HCT116 (cell line): ENCODE results near the gene PKD2L1. TPM values are rescaled to one million over a fixed set of nuclear protein-coding genes. Genes with fewer than 3 reads are reported as not detected.

Experiments used
- ATAC-seq: fragments of 200-7000 bp; cut with Tn5 transposase; 2 replicates; pipeline ENCODE4 v1.9.1; 2020; ENCODE audit warnings: mild to moderate bottlenecking, moderate library complexity
- BruUV-seq: library from RNA; stranded (reverse); fragments of 400-500 nt; replicated peaks from 2 replicates; lab custom pipeline; 2021; lab: Mats Ljungman, UMichigan
- CTCF ChIA-PET: fragments of 300-600 bp; sonication (Branson Sonifier 250); formaldehyde crosslinking; loops from one replicate; lab custom pipeline; 2021; ENCODE audit warnings: antibody characterized with exemption; lab: Charles Lee
- POLR2A ChIA-PET: fragments of 300-600, 350-600 bp; sonication (Branson Sonifier 250); formaldehyde crosslinking; loops from one replicate; lab custom pipeline; 2021; ENCODE audit warnings: antibody characterized with exemption; lab: Charles Lee
- RAD21 ChIA-PET, 2 experiments: fragments of 300-600 bp; sonication (Branson Sonifier 250); formaldehyde crosslinking; loops; one replicate each; lab custom pipeline; 2023; ENCODE audit warnings: low total read pairs in 2 of 2; ENCODE audit not compliant: uncharacterized antibody in 2 of 2, unreplicated experiment in 2 of 2, low non-redundant PET in 1 of 2; lab: Charles Lee
- DNase-seq: peaks from one replicate; pipeline ENCODE4 v3.0.0-alpha.2; 2010; ENCODE audit warnings: low read depth, low spot score
- H2AFZ ChIP-seq: fragments of 200-600 bp; shearing (Covaris generic), sonication (generic); 2 replicates; pipeline ENCODE4 v1.6.1; 2017; ENCODE audit warnings: low read depth, mixed run types, mixed read lengths, antibody characterized with exemption, low read length; ENCODE audit not compliant: poor library complexity, severe bottlenecking
- H3K27ac ChIP-seq: 2 replicates; pipeline ENCODE4 v1.5.1; 2012; ENCODE audit warnings: low read depth, low read length
- H3K27me3 ChIP-seq: fragments of 200-600 bp; sonication (generic); 2 replicates; pipeline ENCODE4 v1.6.1; 2016; ENCODE audit warnings: mixed run types, low read length, mixed read lengths; ENCODE audit not compliant: insufficient read depth
- H3K36me3 ChIP-seq, 2 experiments: fragments of 200-500 bp in 1 of 2; fragments of 200-600 bp in 1 of 2; sonication (Bioruptor generic) in 1 of 2; sonication (generic) in 1 of 2; 2 replicates each; pipeline versions ENCODE4 v1.5.1 to v1.6.1; 2014 to 2016; ENCODE audit warnings: low read length in 2 of 2, inconsistent platforms in 1 of 2, mixed read lengths in 1 of 2, mixed run types in 1 of 2; ENCODE audit not compliant: insufficient read depth in 2 of 2, control insufficient read depth in 1 of 2
- H3K4me1 ChIP-seq, 2 experiments: fragments of 200-600 bp in 1 of 2; sonication (generic) in 1 of 2; 2 replicates each; pipeline versions ENCODE4 v1.5.1 to v1.6.1; 2012 to 2017; ENCODE audit warnings: low read length in 2 of 2, inconsistent platforms in 1 of 2, mild to moderate bottlenecking in 1 of 2, mixed read lengths in 1 of 2, mixed run types in 1 of 2, moderate library complexity in 1 of 2; ENCODE audit not compliant: insufficient read depth in 2 of 2, control insufficient read depth in 1 of 2
- H3K4me2 ChIP-seq: fragments of 200-600 bp; sonication (generic); 2 replicates; pipeline ENCODE4 v1.6.1; 2017; ENCODE audit warnings: mixed run types, low read length, mixed read lengths
- H3K4me3 ChIP-seq, 2 experiments: fragments of 200-600 bp in 1 of 2; sonication (generic) in 1 of 2; replicated peaks in 1 of 2; 2 replicates each; pipeline ENCODE4 v1.5.1; 2011 to 2016; ENCODE audit warnings: low read length in 2 of 2, control low read depth in 1 of 2, low read depth in 1 of 2, mild to moderate bottlenecking in 1 of 2, mixed read lengths in 1 of 2, mixed run types in 1 of 2
- H3K79me2 ChIP-seq: fragments of 200-600 bp; sonication (generic); 2 replicates; pipeline ENCODE4 v1.6.1; 2017; ENCODE audit warnings: mild to moderate bottlenecking, mixed run types, low read length, moderate library complexity, mixed read lengths; ENCODE audit not compliant: insufficient read depth
- H3K9ac ChIP-seq: fragments of 200-600 bp; sonication (generic); 2 replicates; pipeline ENCODE4 v1.6.1; 2016; ENCODE audit warnings: low read length, mixed read lengths
- H3K9me2 ChIP-seq: fragments of 200-600 bp; sonication (generic), shearing (Covaris generic); 2 replicates; pipeline ENCODE4 v1.6.1; 2017; ENCODE audit warnings: mixed run types, mild to moderate bottlenecking, moderate library complexity; ENCODE audit not compliant: insufficient read depth
- H3K9me3 ChIP-seq, 2 experiments: fragments of 200-500 bp in 1 of 2; fragments of 200-600 bp in 1 of 2; sonication (Bioruptor generic) in 1 of 2; sonication (generic) in 1 of 2; 2 replicates each; pipeline ENCODE4 v1.6.1; 2014 to 2017; ENCODE audit warnings: low read length in 2 of 2, mixed read lengths in 2 of 2, inconsistent platforms in 1 of 2, low read depth in 1 of 2, mild to moderate bottlenecking in 1 of 2, mixed run types in 1 of 2, moderate library complexity in 1 of 2; ENCODE audit not compliant: control insufficient read depth in 1 of 2, insufficient read depth in 1 of 2
- H4K20me1 ChIP-seq: fragments of 200-600 bp; sonication (generic), shearing (Covaris generic); 2 replicates; pipeline ENCODE4 v1.6.1; 2017; ENCODE audit warnings: mixed run types, mild to moderate bottlenecking, moderate library complexity; ENCODE audit not compliant: insufficient read depth
- CBX3 ChIP-seq: IDR thresholded peaks from 2 replicates; pipeline ENCODE4 v1.6.1; 2012; ENCODE audit warnings: low read depth
- CTCF ChIP-seq, 3 experiments: fragments of 200-600 bp in 1 of 3; sonication (generic) in 1 of 3; IDR thresholded peaks in 2 of 3; conservative IDR thresholded peaks in 1 of 3; 2 replicates each; pipeline ENCODE4 v1.5.1; 2012 to 2017; ENCODE audit warnings: low read depth in 2 of 3, low read length in 2 of 3, antibody characterized with exemption in 1 of 3, borderline replicate concordance in 1 of 3, control low read depth in 1 of 3, mild to moderate bottlenecking in 1 of 3, mixed read lengths in 1 of 3, mixed run types in 1 of 3, moderate library complexity in 1 of 3; ENCODE audit not compliant: insufficient read depth in 1 of 3
- EGR1 ChIP-seq: IDR thresholded peaks from 2 replicates; pipeline ENCODE4 v1.6.1; 2012; ENCODE audit warnings: low read depth
- ELF1 ChIP-seq: IDR thresholded peaks from 2 replicates; pipeline ENCODE4 v1.6.1; 2012; ENCODE audit warnings: low read depth, borderline replicate concordance
- EZH2phosphoT487 ChIP-seq: fragments of 200-600 bp; IDR thresholded peaks from 2 replicates; pipeline ENCODE4 v1.6.1; 2018; ENCODE audit warnings: antibody characterized with exemption, borderline replicate concordance
- JUND ChIP-seq: IDR thresholded peaks from 2 replicates; pipeline ENCODE4 v1.6.1; 2012
- MAX ChIP-seq: IDR thresholded peaks from 2 replicates; pipeline ENCODE4 v1.6.1; 2012
- POLR2A ChIP-seq: IDR thresholded peaks from 2 replicates; pipeline ENCODE4 v1.7.0; 2011; ENCODE audit warnings: borderline replicate concordance; ENCODE audit not compliant: insufficient read depth, insufficient read length; ENCODE audit errors: extremely low read depth
- RAD21 ChIP-seq: IDR thresholded peaks from 2 replicates; pipeline ENCODE4 v1.6.1; 2012; ENCODE audit warnings: low read depth, mild to moderate bottlenecking
- SIN3A ChIP-seq: IDR thresholded peaks from 2 replicates; pipeline ENCODE4 v1.6.1; 2012; ENCODE audit warnings: low read depth
- SP1 ChIP-seq: IDR thresholded peaks from 2 replicates; pipeline ENCODE4 v1.6.1; 2012; ENCODE audit warnings: low read depth
- SRF ChIP-seq: IDR thresholded peaks from 2 replicates; pipeline ENCODE4 v1.6.1; 2012; ENCODE audit warnings: low read depth
- TCF7L2 ChIP-seq: IDR thresholded peaks from 2 replicates; pipeline ENCODE4 v1.7.0; 2011; ENCODE audit warnings: borderline replicate concordance, inconsistent platforms; ENCODE audit not compliant: insufficient read depth, insufficient read length; ENCODE audit errors: extremely low read depth
- YY1 ChIP-seq: IDR thresholded peaks from 2 replicates; pipeline ENCODE4 v1.6.1; 2011; ENCODE audit warnings: low read length, low read depth, moderate library complexity, mild to moderate bottlenecking; ENCODE audit not compliant: insufficient replicate concordance; ENCODE audit errors: extremely low read depth
- ZBTB33 ChIP-seq: IDR thresholded peaks from 2 replicates; pipeline ENCODE4 v1.6.1; 2011; ENCODE audit warnings: mild to moderate bottlenecking, low read length, moderate library complexity; ENCODE audit not compliant: insufficient replicate concordance; ENCODE audit errors: extremely low read depth
- ZFX ChIP-seq: fragments of 450-650 bp; IDR thresholded peaks from 2 replicates; pipeline ENCODE4 v1.6.1; 2017
- ZNF274 ChIP-seq: fragments of 200-500 bp; sonication (Bioruptor generic); IDR thresholded peaks from 2 replicates; pipeline ENCODE4 v1.6.1; 2014; ENCODE audit warnings: mild to moderate bottlenecking, low read depth, low read length, inconsistent platforms
- intact Hi-C: fragments of 100-400 bp; cut with micrococcal nuclease; formaldehyde crosslinking; loops from 2 replicates; pipeline ENCODE4 v1.10.0; 2022
- total RNA-seq: library from RNA; stranded (reverse); gene quantifications from one replicate; pipeline ENCODE4 v1.2.1, GENCODE V29; 2021; ENCODE audit not compliant: unreplicated experiment

PKD2L1 gene
- total RNA-seq, 1 experiment from 2014 or later, result 0.17 TPM

- H2AFZ ChIP-seq, result no peak overlapping the region
- H3K9me3 ChIP-seq, result no peaks in the 10 kb centered on the region
- peaks cover 7% of the 10 kb centered on the region; the same call in 1 of the 2 replicates for H3K27me3 ChIP-seq
- H3K9me2 ChIP-seq, result no peaks in the 10 kb centered on the region
- no peak for ATAC-seq
- ChIA-PET CTCF (interaction anchor here (1.3 kb wide), 1 partner anchor 11 kb away, joined by 3 read pairs; no protein-coding TSS in a partner anchor), POLR2A (no interaction called here), RAD21 (no interaction called here)
- H3K9ac ChIP-seq, result no peak overlapping the region
- no peak for TF ChIP-seq ZBTB33
- TF ChIP-seq CTCF (IDR thresholded peaks at IDR 0.05 in 2 of 3, conservative IDR thresholded peaks at IDR 0.05 in 1 of 3; ENCODE audit: borderline replicate concordance in 1 of 3, insufficient read depth in 1 of 3, low read depth in 2 of 3, low read length in 2 of 3), result no peak
- TF ChIP-seq CBX3, result no peak
- no peak for TF ChIP-seq YY1
- TF ChIP-seq EZH2phosphoT487, result no peak
- TF ChIP-seq POLR2A, result no peak
- TF ChIP-seq MAX, result no peak
- TF ChIP-seq JUND, result no peak
- no peak for TF ChIP-seq SP1
- TF ChIP-seq EGR1, result no peak
- no peak for TF ChIP-seq SRF
- no peak for TF ChIP-seq TCF7L2
- TF ChIP-seq RAD21, result no peak
- no peak for TF ChIP-seq ZFX
- no peak for TF ChIP-seq ZNF274
- TF ChIP-seq ELF1, result no peak
- TF ChIP-seq SIN3A, result no peak
- no peak for DNase-seq
- BruUV-seq, result no TSS peak
- no peaks in the 10 kb centered on the region for H4K20me1 ChIP-seq
- H3K4me3 ChIP-seq, result no peak overlapping the region
- H3K79me2 ChIP-seq, result no peaks in the 10 kb centered on the region; the same call in 1 of the 2 replicates
- H3K27ac ChIP-seq, result no peak overlapping the region
- peaks cover 5 to 10% of the 10 kb centered on the region in 2 experiments; a peak in 3 of 4 replicates for H3K4me1 ChIP-seq
- no peak overlapping the region for H3K4me2 ChIP-seq
- intact Hi-C loops, result no loop called here
- H3K36me3 ChIP-seq, result no peaks in the 10 kb centered on the region
Observed at GRCh38 chr10:100291356-100291755, 38.7 kb downstream of the PKD2L1 start.
